OCI-LY7 (cell line): ENCODE results near the gene LGI4. TPM values are rescaled to one million over a fixed set of nuclear protein-coding genes. Genes with fewer than 3 reads are reported as not detected.
"Not testable (repeated sequence)": the region's sequence is repeated elsewhere in the genome, so short reads cannot be mapped to it uniquely, and the experiment has no call there.

ENCODE experiments used
- BruUV-seq: library from RNA; stranded (reverse); fragments of 400-500 nt; replicated peaks from 2 replicates; lab custom pipeline; 2021; lab: Mats Ljungman, UMichigan
- CTCF ChIA-PET: fragments of 300-600 bp; sonication (Branson Sonifier 250); formaldehyde crosslinking; loops from one replicate; lab custom pipeline; 2022; ENCODE audit warnings: antibody characterized with exemption; ENCODE audit not compliant: unreplicated experiment; lab: Charles Lee
- POLR2A ChIA-PET: fragments of 300-600 bp; sonication (Branson Sonifier 250); formaldehyde crosslinking; loops from one replicate; lab custom pipeline; 2022; ENCODE audit warnings: antibody characterized with exemption; lab: Charles Lee
- DNase-seq: peaks from one replicate; pipeline ENCODE4 v3.0.0-alpha.2; 2015; ENCODE audit warnings: low spot score
- H2AFZ ChIP-seq: fragments of 200-600 bp; sonication (generic), shearing (Covaris generic); 2 replicates; pipeline ENCODE4 v1.6.1; 2014; ENCODE audit warnings: mild to moderate bottlenecking, antibody characterized with exemption, low read length, moderate library complexity
- H3K27ac ChIP-seq: fragments of 200-600 bp; sonication (generic); 2 replicates; pipeline ENCODE4 v1.5.1; 2014; ENCODE audit warnings: mixed run types, low read depth, mild to moderate bottlenecking, moderate library complexity, low read length, inconsistent platforms; ENCODE audit not compliant: poor library complexity, severe bottlenecking
- H3K36me3 ChIP-seq: fragments of 200-600 bp; sonication (generic); 2 replicates; pipeline ENCODE4 v1.6.1; 2014; ENCODE audit warnings: mild to moderate bottlenecking, antibody characterized with exemption, low read length, moderate library complexity, mixed read lengths; ENCODE audit not compliant: insufficient read depth
- H3K4me1 ChIP-seq: fragments of 200-600 bp; sonication (generic); 2 replicates; pipeline ENCODE4 v1.5.1; 2014; ENCODE audit warnings: mild to moderate bottlenecking, low read length; ENCODE audit not compliant: insufficient read depth, poor library complexity, severe bottlenecking
- H3K4me2 ChIP-seq: fragments of 200-600 bp; sonication (generic); 2 replicates; pipeline ENCODE4 v1.6.1; 2014; ENCODE audit warnings: mild to moderate bottlenecking, low read length
- H3K4me3 ChIP-seq: fragments of 200-600 bp; sonication (generic); 2 replicates; pipeline ENCODE4 v1.5.1; 2014; ENCODE audit warnings: mild to moderate bottlenecking, low read depth, low read length; ENCODE audit not compliant: poor library complexity, severe bottlenecking
- H3K79me2 ChIP-seq: fragments of 200-600 bp; sonication (generic); 2 replicates; pipeline ENCODE4 v1.6.1; 2016; ENCODE audit warnings: low read depth, mild to moderate bottlenecking, low read length, moderate library complexity, mixed read lengths; ENCODE audit not compliant: insufficient read depth
- H3K9me2 ChIP-seq: fragments of 200-600 bp; sonication (generic); 2 replicates; pipeline ENCODE4 v1.6.1; 2016; ENCODE audit warnings: mild to moderate bottlenecking, low read length, mixed read lengths; ENCODE audit not compliant: insufficient read depth
- H3K9me3 ChIP-seq: fragments of 200-600 bp; sonication (generic); 2 replicates; pipeline ENCODE4 v1.6.1; 2014; ENCODE audit warnings: mild to moderate bottlenecking, mixed run types, low read length, mixed read lengths
- H4K20me1 ChIP-seq: fragments of 200-600 bp; sonication (generic); 2 replicates; pipeline ENCODE4 v1.6.1; 2014; ENCODE audit warnings: mild to moderate bottlenecking, antibody characterized with exemption, low read length, moderate library complexity, mixed read lengths; ENCODE audit not compliant: insufficient read depth
- CTCF ChIP-seq: fragments of 200-600 bp; sonication (generic); conservative IDR thresholded peaks from 2 replicates; pipeline ENCODE4 v1.5.1; 2014; ENCODE audit warnings: mild to moderate bottlenecking, antibody characterized with exemption, low read length, moderate library complexity, mixed read lengths
- EZH2phosphoT487 ChIP-seq: fragments of 200-600 bp; sonication (generic); IDR thresholded peaks from 2 replicates; pipeline ENCODE4 v1.6.1; 2018; ENCODE audit warnings: low read depth, borderline replicate concordance, mild to moderate bottlenecking, mixed run types, antibody characterized with exemption, low read length, moderate library complexity, mixed read lengths
- intact Hi-C: fragments of 100-400 bp; cut with micrococcal nuclease; formaldehyde crosslinking; loops from one replicate; pipeline ENCODE4 v1.10.0; 2022; ENCODE audit not compliant: unreplicated experiment
- total RNA-seq, 2 experiments: library from RNA; depleted of rRNA in 1 of 2; stranded (reverse); fragments of >200 nt in 1 of 2; shearing (Covaris generic) in 1 of 2; gene quantifications; 2 replicates each; pipeline ENCODE4 v1.2.3, GENCODE V29; 2014 to 2022

Gene LGI4
- total RNA-seq, 2 experiments from 2014 or later: 0.28 to 5.9 TPM

- no peaks in the 10 kb centered on the region for H3K9me3 ChIP-seq
- no peaks in the 10 kb centered on the region for H3K36me3 ChIP-seq
- H3K4me1 ChIP-seq: peaks cover 6% of the 10 kb centered on the region
- H4K20me1 ChIP-seq: no peaks in the 10 kb centered on the region
- no peak overlapping the region for H3K4me3 ChIP-seq
- CTCF ChIA-PET: no interaction called here
- POLR2A ChIA-PET: no interaction called here
- H2AFZ ChIP-seq: no peak overlapping the region
- no peaks in the 10 kb centered on the region for H3K79me2 ChIP-seq
- BruUV-seq: no TSS peak
- DNase-seq: no peak
- intact Hi-C loops: no loop called here
- no peak overlapping the region for H3K27ac ChIP-seq
- TF ChIP-seq EZH2phosphoT487 (no peak), CTCF (no peak)
- no peaks in the 10 kb centered on the region for H3K9me2 ChIP-seq
- H3K4me2 ChIP-seq: no peak overlapping the region
Measured at GRCh38 chr19:35132254-35132653, 2.6 kb downstream of the LGI4 start.

- no peak overlapping the region for H3K4me2 ChIP-seq
- intact Hi-C loops: no loop called here
- no peaks in the 10 kb centered on the region for H3K79me2 ChIP-seq
- no peaks in the 10 kb centered on the region for H3K9me2 ChIP-seq
- H3K4me3 ChIP-seq: no peak overlapping the region
- H3K9me3 ChIP-seq: no peaks in the 10 kb centered on the region
- CTCF ChIA-PET: no interaction called here
- no peaks in the 10 kb centered on the region for H4K20me1 ChIP-seq
- no TSS peak for BruUV-seq
- H3K27ac ChIP-seq: no peak overlapping the region
- no peak for DNase-seq
- POLR2A ChIA-PET: no interaction called here
- H2AFZ ChIP-seq: no peak overlapping the region
- no peak for TF ChIP-seq EZH2phosphoT487
- H3K4me1 ChIP-seq: peaks cover 6% of the 10 kb centered on the region
- no peaks in the 10 kb centered on the region for H3K36me3 ChIP-seq
Measured at GRCh38 chr19:35130761-35131720, 3.8 kb downstream of the LGI4 start.

GRCh38 chr19:35129724-35130274 is 5.1 kb downstream of the LGI4 start:
- H3K36me3 ChIP-seq, H4K20me1 ChIP-seq, H3K9me2 ChIP-seq, H3K27ac ChIP-seq, POLR2A ChIA-PET, H3K4me2 ChIP-seq, H2AFZ ChIP-seq, BruUV-seq, intact Hi-C loops, H3K4me3 ChIP-seq, DNase-seq, H3K9me3 ChIP-seq, H3K79me2 ChIP-seq, CTCF ChIA-PET, H3K4me1 ChIP-seq: not testable (repeated sequence)
